CD4-positive, alpha-beta T cell (primary cell): Measurements from ENCODE around the gene ZNF444. TPM values are rescaled to one million over a fixed set of nuclear protein-coding genes. Genes with fewer than 3 reads are reported as not detected.
"Not testable (repeated sequence)": the region's sequence is repeated elsewhere in the genome, so short reads cannot be mapped to it uniquely, and the experiment has no call there.

ENCODE experiments used
- ATAC-seq: fragments of 200-7000 bp; cut with Tn5 transposase; one replicate; pipeline ENCODE4 v1.10.0; 2022; ENCODE audit warnings: mild to moderate bottlenecking; ENCODE audit not compliant: poor library complexity
- CTCF ChIA-PET: fragments of 350-600 bp; sonication (Branson Sonifier 250); formaldehyde crosslinking; loops from one replicate; lab custom pipeline; 2021; ENCODE audit warnings: antibody characterized with exemption, inconsistent platforms; lab: Charles Lee
- POLR2A ChIA-PET: fragments of 350-600 bp; sonication (Branson Sonifier 250); formaldehyde crosslinking; loops from one replicate; lab custom pipeline; 2021; ENCODE audit warnings: antibody characterized with exemption, inconsistent platforms; lab: Charles Lee
- DNase-seq, 14 experiments: peaks; one replicate each; pipeline ENCODE4 v3.0.0-alpha.2; 2013 to 2020; ENCODE audit warnings: mixed read lengths in 2 of 14
- H3K27ac ChIP-seq, 2 donors: one replicate each; pipeline versions ENCODE4 v1.5.1 to v1.7.0; 2013; ENCODE audit warnings: low read length in 2 of 2, low read depth in 1 of 2, mild to moderate bottlenecking in 1 of 2
- H3K27me3 ChIP-seq, 2 experiments: 1 replicate in 1 of 2; 2 replicates in 1 of 2; pipeline versions ENCODE4 v1.6.1 to v1.7.0; 2013; ENCODE audit warnings: low read length in 2 of 2, control low read depth in 1 of 2, mild to moderate bottlenecking in 1 of 2, moderate library complexity in 1 of 2; ENCODE audit not compliant: insufficient read depth in 2 of 2, control insufficient read depth in 1 of 2
- H3K36me3 ChIP-seq: one replicate; pipeline ENCODE4 v1.6.1; 2013; ENCODE audit warnings: low read length, control low read depth; ENCODE audit not compliant: insufficient read depth
- H3K4me1 ChIP-seq: one replicate; pipeline ENCODE4 v1.6.1; 2013; ENCODE audit warnings: low read length, control low read depth; ENCODE audit not compliant: insufficient read depth
- H3K4me3 ChIP-seq: one replicate; pipeline ENCODE4 v1.5.1; 2013; ENCODE audit warnings: mild to moderate bottlenecking, low read length, moderate library complexity
- H3K9me3 ChIP-seq, 2 experiments: 1 replicate in 1 of 2; 2 replicates in 1 of 2; pipeline versions ENCODE4 v1.6.1 to v1.7.0; 2013; ENCODE audit warnings: low read length in 2 of 2, mild to moderate bottlenecking in 2 of 2, control low read depth in 1 of 2, moderate library complexity in 1 of 2; ENCODE audit not compliant: control insufficient read depth in 1 of 2, insufficient read depth in 1 of 2
- H3K27ac Mint-ChIP-seq: one replicate; pipeline ENCODE4 v1.8.0; 2020; ENCODE audit warnings: mixed read lengths
- H3K27me3 Mint-ChIP-seq: one replicate; pipeline ENCODE4 v1.8.0; 2021; ENCODE audit warnings: mixed read lengths
- H3K36me3 Mint-ChIP-seq: one replicate; pipeline ENCODE4 v1.8.0; 2021; ENCODE audit warnings: low read depth, mixed read lengths
- H3K4me1 Mint-ChIP-seq: one replicate; pipeline ENCODE4 v1.8.0; 2021; ENCODE audit warnings: low read depth, mixed read lengths
- H3K4me3 Mint-ChIP-seq: one replicate; pipeline ENCODE4 v1.8.0; 2020; ENCODE audit warnings: mild to moderate bottlenecking, mixed read lengths
- H3K9me3 Mint-ChIP-seq: one replicate; pipeline ENCODE4 v1.8.0; 2020; ENCODE audit warnings: mixed read lengths
- intact Hi-C, 2 experiments: fragments of 100-400 bp; cut with DNase I in 1 of 2; cut with micrococcal nuclease in 1 of 2; formaldehyde crosslinking; loops; one replicate each; pipeline versions ENCODE4 v1.15.1 to v1.9.0; 2023 to 2025; cut with DNase I, micrococcal nuclease
- total RNA-seq, 174 experiments: library from RNA in 2 of 174; stranded (reverse) in 2 of 174; gene quantifications; one replicate each; pipeline ENCODE4 v1.2.3 and lab custom pipeline; 2021 to 2026
- TF ChIP-seq, protein P1 (sequence below): fragments of 200-600 bp; IDR thresholded peaks from one replicate; pipeline ENCODE4 v1.8.0; 2022; ENCODE audit warnings: antibody characterized with exemption, mild to moderate bottlenecking

Gene ZNF444
- total RNA-seq, 2 experiments from 2014 or later: 13.5 TPM

DNA sequence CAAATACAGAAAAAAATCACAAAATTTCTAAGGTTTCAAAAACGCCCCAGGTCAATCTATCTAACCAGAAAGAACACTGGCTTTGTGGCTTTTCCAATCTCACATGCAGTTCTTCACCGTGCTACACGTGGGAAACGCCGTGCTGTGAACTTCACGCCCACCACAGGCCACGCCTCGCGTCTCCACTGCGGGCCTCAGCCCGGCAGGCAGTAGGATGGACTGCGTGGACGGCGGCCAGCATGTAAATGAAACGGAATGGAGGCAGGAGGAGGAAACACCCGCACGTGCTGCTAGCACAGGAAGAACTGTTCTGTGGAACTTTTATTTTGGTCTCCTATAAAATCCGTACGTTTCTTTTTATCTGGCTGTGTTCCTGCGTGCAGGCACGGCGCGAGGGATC is 43.8 kb upstream of the ZNF444 start:
- CTCF ChIA-PET: no interaction called here
- Mint-ChIP-seq H3K36me3 (peaks cover 39% of the 10 kb centered on the region), H3K27ac (no peak overlapping the region), H3K4me3 (no peak overlapping the region), H3K9me3 (no peaks in the 10 kb centered on the region), H3K4me1 (peaks cover 6% of the 10 kb centered on the region), H3K27me3 (no peaks in the 10 kb centered on the region)
- Histone ChIP-seq H3K4me1 (no peaks in the 10 kb centered on the region), H3K9me3 (no peaks in the 10 kb centered on the region), H3K4me3 (no peak overlapping the region), H3K36me3 (peaks cover 21% of the 10 kb centered on the region), H3K27me3 (no peaks in the 10 kb centered on the region), H3K27ac (no peak overlapping the region)
- intact Hi-C loops: no loop called here
- TF ChIP-seq, protein P1, sequence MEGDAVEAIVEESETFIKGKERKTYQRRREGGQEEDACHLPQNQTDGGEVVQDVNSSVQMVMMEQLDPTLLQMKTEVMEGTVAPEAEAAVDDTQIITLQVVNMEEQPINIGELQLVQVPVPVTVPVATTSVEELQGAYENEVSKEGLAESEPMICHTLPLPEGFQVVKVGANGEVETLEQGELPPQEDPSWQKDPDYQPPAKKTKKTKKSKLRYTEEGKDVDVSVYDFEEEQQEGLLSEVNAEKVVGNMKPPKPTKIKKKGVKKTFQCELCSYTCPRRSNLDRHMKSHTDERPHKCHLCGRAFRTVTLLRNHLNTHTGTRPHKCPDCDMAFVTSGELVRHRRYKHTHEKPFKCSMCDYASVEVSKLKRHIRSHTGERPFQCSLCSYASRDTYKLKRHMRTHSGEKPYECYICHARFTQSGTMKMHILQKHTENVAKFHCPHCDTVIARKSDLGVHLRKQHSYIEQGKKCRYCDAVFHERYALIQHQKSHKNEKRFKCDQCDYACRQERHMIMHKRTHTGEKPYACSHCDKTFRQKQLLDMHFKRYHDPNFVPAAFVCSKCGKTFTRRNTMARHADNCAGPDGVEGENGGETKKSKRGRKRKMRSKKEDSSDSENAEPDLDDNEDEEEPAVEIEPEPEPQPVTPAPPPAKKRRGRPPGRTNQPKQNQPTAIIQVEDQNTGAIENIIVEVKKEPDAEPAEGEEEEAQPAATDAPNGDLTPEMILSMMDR: no peak
- POLR2A ChIA-PET: no interaction called here
- no peak for ATAC-seq
- DNase-seq: no peak

DNA sequence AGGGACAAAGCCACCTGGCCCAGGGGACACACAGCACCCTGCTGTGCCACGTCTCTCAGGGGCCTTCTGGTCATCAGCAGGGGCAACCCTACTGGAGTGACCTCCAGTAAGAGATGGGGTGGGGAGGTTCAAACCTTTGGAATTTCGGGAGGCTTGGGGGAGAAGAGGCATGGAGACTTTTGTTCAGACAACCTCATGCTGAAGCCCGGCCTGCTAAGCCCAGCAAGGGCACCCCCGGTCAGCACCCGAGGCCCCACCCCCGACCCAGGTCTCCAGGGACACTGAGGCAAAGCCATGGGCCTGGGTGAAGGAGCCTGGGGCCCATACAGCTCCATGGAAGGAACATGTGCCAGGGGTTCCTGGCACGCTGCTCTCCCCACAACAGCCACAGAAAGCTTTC is 43.3 kb upstream of the ZNF444 start:
- peaks cover 35% of the 10 kb centered on the region for H3K36me3 Mint-ChIP-seq
- DNase-seq (no peak), ATAC-seq (no peak)
- no peak overlapping the region for H3K4me3 ChIP-seq
- H3K4me3 Mint-ChIP-seq: no peak overlapping the region
- H3K27ac Mint-ChIP-seq: no peak overlapping the region
- no peaks in the 10 kb centered on the region for H3K4me1 ChIP-seq
- no peaks in the 10 kb centered on the region for H3K27me3 Mint-ChIP-seq
- peaks cover 3% of the 10 kb centered on the region for H3K4me1 Mint-ChIP-seq
- no peaks in the 10 kb centered on the region for H3K9me3 Mint-ChIP-seq
- H3K27ac ChIP-seq: no peak overlapping the region
- POLR2A ChIA-PET: no interaction called here
- no peaks in the 10 kb centered on the region for H3K9me3 ChIP-seq
- CTCF ChIA-PET: no interaction called here
- H3K27me3 ChIP-seq: no peaks in the 10 kb centered on the region
- TF ChIP-seq, protein P1: no peak
- intact Hi-C loops: no loop called here
- H3K36me3 ChIP-seq: peaks cover 26% of the 10 kb centered on the region

DNA sequence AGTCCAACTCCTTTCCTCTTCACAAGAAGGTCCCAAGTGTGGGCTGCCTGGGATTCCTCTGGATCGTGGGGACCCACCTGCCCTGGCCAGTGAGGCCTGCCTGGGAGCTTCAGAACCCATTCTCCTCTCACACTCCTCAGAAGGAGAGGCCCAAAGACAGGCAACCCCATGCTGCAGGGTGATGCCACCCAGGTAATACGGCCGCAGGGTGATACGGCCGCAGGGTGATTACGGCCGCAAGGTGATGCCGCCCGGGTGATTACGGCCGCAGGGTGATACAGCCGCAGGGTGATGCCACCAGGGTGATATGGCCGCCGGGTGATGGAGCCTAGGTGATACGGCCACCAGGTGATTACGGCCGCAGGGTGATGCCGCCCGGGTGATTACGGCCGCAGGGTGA is 42.9 kb upstream of the ZNF444 start:
- H3K9me3 ChIP-seq, H3K27me3 Mint-ChIP-seq, H3K4me3 ChIP-seq, H3K4me1 ChIP-seq, H3K27me3 ChIP-seq, H3K9me3 Mint-ChIP-seq, H3K4me3 Mint-ChIP-seq, CTCF ChIA-PET, ATAC-seq, POLR2A ChIA-PET, H3K27ac Mint-ChIP-seq, intact Hi-C loops, H3K4me1 Mint-ChIP-seq, DNase-seq, H3K27ac ChIP-seq: not testable (repeated sequence)
- peaks cover 30% of the 10 kb centered on the region for H3K36me3 ChIP-seq
- peaks cover 30% of the 10 kb centered on the region for H3K36me3 Mint-ChIP-seq
